GM21360 (cell line): Measurements from ENCODE around the gene OPN3.

Source experiments
- ATAC-seq: cut with Tn5 transposase; IDR thresholded peaks from one replicate; pipeline ENCODE4 v1.9.1; 2021; ENCODE audit warnings: mild to moderate bottlenecking, moderate library complexity; ENCODE audit not compliant: unreplicated experiment

OPN3 gene

DNA sequence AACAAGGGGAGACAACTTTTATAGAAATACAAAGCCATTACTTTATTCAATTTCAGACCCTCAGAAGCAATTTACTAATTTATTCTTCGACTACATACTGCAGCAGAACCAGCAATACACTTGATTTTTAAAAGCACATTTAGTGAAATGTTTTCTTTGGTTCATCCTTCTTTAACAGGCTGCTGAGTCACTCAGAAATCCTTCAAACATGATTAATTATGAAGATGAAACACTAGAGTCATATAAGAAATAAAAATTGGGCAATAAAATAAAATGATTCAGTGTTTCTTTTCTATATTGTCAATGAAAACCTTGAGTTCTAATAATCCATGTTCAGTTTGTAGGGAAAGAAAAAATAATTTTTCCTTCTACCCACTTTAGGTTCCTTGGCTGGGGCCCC is 47.0 kb downstream of the OPN3 start:
- ATAC-seq = no peak

DNA sequence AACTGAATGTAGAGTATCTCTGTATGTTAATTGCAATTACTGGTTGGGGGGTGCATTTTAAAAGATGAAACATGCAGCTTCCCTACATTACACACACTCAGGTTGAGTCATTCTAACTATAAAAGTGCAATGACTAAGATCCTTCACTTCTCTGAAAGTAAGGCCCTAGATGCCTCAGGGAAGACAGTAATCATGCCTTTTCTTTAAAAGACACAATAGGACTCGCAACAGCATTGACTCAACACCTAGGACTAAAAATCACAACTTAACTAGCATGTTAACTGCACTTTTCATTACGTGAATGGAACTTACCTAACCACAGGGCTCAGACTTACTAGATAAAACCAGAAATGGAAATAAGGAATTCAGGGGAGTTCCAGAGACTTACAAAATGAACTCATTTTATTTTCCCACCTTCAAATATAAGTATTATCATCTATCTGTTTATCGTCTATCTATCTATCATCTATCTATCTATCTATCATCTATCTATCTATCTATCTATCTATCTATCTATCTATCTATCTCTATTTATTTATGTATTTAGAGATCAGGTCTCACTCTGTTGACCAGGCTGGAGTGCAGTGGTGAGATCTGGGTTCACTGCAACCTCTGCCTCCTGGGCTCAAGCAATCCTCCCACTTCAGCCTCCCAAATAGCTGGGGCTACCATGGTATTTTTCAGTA is 47.8 kb downstream of the OPN3 start:
- peak; percentile 77 for ATAC-seq

DNA sequence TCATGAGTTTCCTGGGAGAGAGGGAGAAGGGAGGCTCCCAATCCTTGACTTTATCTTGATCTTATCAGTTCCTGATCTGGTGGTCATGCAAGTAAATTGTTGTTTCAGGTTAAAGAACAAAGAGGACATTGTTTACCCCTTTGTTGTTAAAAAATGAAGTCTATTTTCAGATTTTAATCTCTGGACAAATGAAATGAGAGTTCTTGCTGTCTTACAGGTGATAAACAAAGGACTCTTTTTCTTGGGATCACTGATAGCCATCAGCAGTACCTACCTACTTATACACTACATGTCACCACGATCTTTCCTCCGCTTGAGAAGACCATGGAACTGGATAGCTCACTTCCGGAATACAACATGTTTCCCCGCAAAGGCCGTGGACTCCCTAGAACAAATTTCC is 48.4 kb downstream of the OPN3 start:
- no peak for ATAC-seq

DNA sequence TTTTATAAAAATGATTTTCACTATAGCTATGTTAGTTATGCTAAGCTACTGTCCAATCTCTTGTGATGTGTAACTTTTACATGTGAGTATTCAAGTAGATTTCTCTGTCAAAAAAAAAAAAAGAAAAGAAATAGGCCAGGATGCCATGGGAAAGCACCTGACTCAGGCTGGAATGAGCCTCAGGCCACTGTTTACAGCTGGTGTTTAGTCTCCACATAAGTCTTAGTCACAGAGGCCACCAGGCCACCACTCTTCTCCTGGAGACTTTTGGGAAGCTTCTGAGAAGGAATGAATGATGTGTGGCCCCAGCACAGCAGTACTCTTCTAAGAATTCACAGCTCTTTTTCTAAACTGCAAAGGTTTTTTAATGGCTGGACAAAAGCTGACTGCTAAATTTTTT is 48.9 kb downstream of the OPN3 start:
- ATAC-seq = no peak

DNA sequence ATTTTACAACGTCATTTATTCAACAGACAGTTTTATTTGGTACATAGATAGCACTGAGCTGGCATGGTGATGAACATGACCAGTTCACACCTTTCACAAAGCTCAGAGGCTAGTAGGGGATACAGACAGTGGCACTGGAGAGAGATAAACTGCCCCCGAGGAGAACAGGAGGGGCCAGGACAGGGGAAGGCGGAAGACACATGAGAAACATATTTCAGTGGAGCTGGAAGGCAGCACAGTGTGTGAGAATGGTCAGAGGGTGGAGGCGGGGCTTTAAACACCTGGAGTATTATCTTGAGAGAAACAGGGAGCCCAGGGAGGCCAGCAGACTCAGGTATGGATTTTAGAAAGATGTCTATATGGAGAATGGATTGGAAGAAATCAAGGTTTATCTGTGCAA is 49.5 kb downstream of the OPN3 start:
- ATAC-seq = no peak

DNA sequence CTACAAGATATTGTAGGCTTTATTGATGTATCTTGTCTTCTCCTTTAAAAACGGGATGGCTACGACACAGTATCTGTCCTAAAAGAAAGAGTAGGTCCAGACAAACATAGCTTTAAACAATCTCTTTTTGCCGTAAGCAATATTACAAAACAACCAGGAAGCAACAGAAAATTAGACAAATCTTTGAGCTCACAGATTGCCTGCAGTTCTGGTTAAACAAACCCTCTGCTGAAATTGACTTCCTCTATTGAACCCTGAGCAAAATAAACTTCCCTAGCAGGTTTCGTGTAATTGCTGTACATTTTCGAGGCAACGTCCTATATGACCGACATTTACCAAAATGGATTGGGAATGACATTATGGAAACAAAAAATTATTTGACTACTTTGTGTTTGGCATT is 50.6 kb downstream of the OPN3 start:
- no peak for ATAC-seq

DNA sequence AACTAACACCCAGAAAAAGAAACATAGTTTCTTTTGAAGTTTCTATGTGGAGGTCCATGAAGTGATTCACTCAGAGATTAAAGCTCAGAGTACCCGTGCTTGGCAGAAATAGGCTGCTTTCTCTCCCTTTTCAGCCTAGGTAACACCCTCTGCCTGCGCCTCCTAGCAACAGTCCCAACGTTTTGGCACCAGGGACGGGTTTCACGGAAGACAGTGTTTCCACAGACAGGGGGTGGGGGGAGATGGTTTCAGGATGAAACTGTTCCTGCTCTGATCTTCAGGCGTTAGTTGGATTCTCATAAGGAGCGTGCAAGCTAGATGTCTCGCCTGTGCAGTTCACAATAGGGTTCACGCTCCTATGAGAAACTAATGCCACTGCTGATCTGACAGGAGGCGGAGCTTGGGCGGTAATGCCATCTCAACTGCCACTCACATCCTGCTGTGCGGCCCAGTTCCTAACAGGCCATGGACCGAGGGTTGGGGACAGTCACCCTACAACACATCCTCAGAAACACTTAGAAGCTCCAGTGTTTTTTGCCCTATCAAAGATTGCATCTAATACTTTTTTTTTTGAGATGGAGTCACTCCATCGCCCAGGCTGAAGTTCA is 53.2 kb downstream of the OPN3 start:
- no peak for ATAC-seq

DNA sequence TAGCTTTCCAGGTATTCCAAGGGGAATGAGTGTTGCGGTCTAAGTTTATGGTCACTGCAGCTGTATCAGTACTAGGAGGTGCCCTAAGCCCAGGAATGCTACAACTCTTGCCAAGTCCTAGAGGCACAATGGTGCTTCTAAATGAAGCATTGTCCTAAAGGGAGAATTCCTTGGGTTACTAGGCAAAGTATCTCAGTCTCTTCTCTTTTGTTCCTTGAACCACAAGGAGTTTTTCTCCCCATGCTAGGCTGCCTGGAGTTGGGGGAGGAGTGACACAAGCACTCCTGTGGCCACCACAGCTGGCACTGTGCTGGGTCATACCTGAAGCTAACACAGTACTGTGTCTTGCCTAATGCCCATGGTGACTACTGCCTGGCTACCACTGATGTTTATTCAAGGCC is 57.2 kb downstream of the OPN3 start:
- no peak for ATAC-seq

DNA sequence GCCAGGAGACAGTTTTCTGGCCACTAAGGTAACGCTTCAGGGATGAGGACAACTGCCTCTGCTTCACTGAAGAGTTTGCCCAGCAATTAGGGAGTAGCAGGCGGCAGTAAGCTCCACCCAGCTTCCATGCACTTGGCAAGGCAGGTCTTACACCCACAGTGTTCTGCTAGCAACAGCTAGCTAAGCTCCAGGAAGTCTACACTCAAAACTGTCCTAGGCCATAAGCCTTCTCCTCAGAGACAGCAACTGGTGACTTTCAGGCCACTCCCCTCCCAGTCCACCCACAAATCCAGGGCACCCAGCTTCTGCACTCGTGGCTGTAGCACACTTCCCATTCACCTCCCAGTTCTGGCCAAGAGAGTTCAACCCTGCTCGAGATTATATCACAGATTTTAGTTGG is 60.7 kb downstream of the OPN3 start:
- no peak for ATAC-seq

DNA sequence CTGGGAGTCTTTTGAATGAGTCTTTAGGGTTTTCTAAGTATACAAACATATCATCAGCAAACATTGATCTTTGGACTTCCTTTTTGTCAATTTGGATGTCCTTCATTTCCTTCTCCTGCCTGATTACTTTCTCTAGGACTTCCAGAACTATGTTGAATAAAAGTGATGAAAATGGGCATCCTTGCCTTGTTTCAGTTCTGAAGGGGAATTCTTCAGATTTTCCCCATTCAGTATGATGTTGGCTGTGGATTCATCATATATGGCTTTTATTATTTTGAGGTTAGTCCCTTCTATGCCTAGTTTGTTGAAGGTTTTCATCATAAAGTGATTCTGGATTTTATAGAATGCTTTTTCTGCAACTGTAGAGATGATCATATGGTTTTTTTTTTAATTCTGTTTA is 66.0 kb downstream of the OPN3 start:
- no peak for ATAC-seq

DNA sequence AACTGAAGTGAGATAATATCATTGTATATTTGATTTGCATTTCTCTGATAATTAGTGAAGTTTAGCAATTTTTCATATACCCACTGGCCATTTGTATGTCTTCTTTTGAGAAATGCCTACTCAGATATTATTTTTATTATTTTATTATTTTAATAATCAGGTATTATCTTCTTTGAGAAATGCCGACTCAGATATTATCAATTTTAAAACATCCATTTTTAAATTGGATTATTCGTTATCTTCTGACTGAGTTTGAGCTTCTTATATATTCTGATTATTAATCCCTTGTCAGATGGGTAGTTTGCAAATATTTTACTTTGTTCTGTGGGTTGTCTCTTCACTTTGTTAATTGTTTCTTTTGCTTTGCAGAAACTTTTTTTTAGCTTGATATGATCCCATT is 70.3 kb downstream of the OPN3 start:
- no peak for ATAC-seq

DNA sequence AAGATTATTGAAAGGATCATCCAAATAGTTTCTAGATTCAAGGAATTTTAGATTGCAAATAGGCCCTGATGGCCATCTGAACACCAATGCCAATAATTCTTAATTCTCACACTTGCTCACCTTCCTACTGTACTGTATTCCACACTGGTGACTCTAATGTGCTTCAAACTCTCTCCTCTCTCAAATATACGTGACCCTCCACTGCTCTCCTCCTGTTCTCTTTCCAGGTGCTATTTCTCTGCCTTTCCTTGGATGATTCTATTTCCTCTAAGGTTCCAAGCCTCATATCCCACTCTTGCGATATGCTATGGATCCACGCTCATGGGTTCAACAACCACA is 79.4 kb downstream of the OPN3 start:
- ATAC-seq = no peak

DNA sequence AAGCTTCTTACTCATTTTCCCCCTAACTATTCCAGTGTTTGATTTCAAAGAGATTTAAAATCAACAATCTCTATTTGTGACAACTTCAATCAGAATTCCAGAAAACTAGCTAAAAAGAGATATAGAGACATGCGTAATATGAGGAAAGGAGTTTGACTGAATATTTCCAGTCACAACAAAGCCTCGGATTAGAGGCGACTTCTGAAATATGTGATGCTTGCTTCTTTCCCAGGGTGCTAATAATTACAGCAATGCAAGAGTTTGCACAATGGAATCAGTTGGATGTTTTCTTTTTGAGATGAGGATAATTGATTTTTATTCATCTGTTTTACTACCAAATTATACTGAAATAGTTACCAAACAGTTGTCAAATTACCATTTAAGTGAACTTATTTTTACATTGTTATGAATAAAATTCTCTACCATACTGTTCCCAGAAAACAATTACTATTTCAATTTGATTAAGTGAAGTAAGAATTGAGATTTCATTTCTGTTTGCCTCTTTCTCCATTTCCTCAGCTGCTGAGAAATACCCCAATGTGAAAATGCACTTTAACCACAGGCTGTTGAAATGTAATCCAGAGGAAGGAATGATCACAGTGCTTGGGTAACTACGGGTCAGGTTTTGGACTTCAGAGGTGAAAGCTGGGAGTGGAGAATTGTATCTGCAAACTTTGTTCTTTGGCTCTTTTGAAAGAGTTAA is 79.9 kb downstream of the OPN3 start:
- ATAC-seq = no peak

DNA sequence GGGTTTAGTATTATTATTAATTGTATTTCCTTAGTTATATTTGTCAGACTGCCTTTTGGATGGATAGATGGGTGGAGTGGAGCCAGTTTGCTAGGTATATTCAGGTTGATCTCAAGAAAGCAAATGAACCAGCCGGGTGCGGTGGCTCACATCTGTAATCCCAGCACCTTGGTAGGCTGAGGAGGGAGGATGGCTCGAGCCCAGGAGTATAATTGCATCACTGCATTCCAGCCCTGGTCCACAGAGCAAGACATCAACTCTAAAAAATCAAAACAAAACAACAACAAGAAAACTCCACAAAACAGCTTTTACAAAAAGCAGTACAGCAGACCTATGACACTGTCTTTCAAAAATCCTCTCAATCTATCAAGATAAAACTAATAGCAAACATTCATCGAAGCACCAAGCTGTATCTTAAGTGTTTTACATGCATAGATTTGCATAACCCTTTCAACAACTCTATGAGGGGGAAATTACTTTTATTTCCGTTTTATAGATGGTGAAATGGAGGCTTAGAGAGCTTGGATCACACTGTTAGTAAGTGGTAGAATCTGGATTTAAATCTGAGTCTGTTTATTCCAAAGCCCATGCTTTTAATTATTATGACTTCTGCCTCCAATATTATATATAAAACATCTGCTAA is 82.5 kb downstream of the OPN3 start:
- no peak for ATAC-seq

DNA sequence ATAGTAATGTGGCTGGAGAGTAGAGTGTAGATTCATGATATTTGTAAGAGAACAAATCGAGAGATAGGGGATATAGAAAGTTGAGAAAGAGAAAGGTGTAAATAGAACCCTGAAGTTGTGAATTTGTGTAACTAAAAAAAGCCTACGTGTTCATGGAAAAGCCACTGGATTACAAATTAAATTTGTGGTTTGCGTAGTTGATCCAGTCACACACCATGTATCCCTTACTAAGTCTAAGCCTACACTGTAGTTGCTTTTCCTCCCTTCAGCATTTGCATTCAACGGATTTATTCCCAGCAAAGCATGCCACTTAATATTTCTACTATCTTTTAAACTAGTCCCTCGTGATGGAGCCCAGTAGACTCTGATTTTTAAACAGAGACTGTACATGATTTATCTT is 83.1 kb downstream of the OPN3 start:
- no peak for ATAC-seq

DNA sequence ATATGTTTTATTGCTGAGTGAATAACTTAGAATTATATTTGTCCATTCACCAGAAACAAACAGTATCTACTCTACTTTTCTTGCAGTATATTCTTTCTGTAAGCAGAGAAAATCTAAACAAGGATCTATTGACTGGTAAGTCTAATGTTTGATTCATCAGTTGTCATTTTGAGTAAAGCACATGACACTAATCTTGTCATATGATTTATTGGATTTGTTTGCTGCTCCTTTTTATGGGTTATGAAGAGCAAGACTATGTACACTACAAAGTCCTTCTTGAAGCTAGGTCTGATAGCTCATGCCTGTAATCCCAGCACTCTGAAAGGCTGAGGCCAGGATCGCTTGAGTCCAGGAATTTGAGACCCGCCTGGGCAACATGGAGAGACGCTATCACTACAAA is 84.6 kb downstream of the OPN3 start:
- no peak for ATAC-seq

DNA sequence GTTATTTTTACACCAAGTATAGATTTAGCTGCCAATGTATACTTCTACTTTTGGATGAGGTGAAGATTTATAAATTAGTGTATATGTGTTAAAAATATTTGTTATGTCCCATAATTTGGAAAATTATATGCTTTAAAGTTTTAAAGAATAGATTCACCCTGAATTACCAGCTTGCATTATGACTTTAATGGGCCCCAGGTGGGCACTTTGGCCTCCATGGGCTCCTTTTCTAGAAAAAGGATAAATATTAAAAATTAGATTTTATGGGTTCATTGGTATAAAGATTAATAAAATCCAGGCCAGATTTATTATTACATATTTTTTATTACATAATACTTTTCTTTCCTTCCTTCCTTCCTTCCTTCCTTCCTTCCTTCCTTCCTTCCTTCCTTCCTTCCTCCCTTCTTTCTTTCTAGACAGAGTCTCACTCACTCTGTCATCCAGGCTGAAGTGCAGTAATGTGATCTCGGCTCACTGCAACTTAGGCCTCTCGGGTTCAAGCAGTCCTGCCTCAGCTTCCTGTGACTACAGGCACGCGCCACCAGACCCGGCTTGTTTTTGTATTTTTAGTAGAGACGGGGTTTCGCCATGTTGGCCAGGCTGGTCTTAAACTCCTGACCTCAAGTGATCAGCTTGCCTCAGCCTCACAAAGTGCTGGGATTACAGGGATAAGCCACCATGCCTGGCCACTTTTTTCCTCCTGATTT is 86.1 kb downstream of the OPN3 start:
- no peak for ATAC-seq

DNA sequence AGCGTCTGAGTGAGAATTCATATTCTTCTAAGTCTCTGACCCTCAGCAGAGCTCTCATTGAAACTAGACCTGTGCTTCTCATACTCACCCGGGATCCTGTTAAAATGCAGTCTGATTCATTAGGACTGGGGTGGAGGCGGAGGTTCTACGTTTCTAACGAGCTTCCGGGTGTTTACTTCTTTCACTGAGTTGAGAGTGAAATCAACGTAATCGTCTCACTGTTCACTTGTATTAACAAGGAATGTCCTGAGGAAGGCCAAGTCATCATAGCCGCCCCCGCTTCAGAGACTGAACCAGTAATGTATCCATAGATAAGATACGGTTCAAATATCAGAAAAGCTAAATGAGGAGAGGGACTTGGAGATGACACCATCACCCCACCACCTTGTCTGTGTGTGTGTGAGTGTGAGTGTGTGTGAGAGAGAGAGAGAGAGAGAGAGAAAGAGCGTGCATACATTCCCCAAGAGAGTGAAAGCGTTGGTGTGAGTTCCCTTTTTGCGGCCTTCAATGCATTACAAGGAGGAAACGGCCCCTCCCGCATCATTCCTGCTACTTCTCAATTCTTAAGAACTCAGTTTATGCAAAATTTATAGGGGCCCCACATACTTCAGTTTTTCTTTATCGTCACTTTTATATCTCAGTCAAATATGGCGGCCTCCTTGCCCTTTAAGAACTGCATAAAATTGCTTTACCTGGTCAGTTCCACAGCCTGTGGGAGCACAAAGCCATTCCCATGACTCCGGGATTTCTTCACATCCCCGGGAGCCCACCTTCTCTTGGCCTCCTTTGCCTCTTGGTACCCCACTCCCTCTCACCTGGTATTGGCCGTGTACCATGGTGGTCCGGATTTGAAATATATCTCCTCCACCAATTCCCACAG is 88.2 kb downstream of the OPN3 start:
- peak; percentile 75 for ATAC-seq

DNA sequence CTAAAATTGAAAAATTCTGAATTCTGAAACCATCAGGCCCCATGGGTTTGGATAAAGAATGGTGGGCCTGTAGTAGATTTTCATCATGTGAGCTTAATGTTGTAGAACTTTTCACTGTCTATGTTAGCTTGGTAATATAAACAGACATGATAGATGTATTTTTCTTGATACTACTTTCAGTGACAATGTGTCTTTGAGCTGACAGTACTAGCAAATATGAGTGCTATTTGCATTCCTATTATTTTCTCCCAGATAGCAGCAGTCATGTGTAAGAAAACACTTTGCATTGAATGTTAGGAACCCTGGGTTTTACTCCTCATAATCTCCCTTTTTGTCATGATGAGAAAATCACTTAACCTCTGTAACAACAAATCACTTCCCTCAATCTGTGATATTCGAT is 89.9 kb downstream of the OPN3 start:
- ATAC-seq = no peak

DNA sequence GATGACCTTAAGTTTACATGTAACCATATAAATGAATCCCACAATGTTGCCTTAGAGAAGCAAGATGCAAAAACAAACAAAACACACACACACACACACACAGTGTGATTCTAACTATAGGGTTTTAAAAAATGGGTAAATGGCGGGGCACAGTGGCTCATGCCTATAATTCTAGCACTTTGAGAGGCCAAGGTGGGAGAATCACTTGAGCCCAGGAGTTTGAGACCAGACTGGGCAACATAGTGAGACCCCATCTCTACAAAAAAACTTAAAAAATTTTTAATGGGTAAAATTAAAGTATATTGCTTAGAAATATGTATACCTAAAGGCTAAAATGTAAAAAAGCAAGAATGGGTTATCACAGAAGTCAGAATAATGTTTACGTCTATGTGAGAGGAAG is 92.2 kb downstream of the OPN3 start:
- ATAC-seq = no peak
